RWPE1 (cell line): ENCODE results near the gene ATP8B1.
A peak's percentile ranks its signal among the peaks of the same experiment; 100 is the strongest.
"Not testable (repeated sequence)": the region's sequence is repeated elsewhere in the genome, so short reads cannot be mapped to it uniquely, and the experiment has no call there.

ENCODE experiments used
- CTCF ChIA-PET: fragments of 350-600 bp; sonication (Branson Sonifier 250); formaldehyde crosslinking; extraction: SDS; loops from one replicate; lab custom pipeline; 2021; lab: Yijun Ruan, JAX
- POLR2A ChIA-PET: fragments of 400-600 bp; formaldehyde crosslinking; extraction: SDS; loops from one replicate; lab custom pipeline; 2020; ENCODE audit warnings: antibody characterized with exemption; ENCODE audit not compliant: low non-redundant PET; lab: Yijun Ruan, JAX
- DNase-seq: peaks from one replicate; pipeline ENCODE4 v3.0.0; 2012; ENCODE audit warnings: low spot score
- H3K27ac ChIP-seq: fragments of 450-650 bp; 2 replicates; pipeline ENCODE4 v1.5.1; 2017
- CTCF ChIP-seq: fragments of 450-650 bp; conservative IDR thresholded peaks from 2 replicates; pipeline ENCODE4 v1.5.1; 2017; ENCODE audit warnings: low read depth, mild to moderate bottlenecking

The ATP8B1 gene

GRCh38 chr18:57738078-57738477 is 65.0 kb downstream of the ATP8B1 start:
- CTCF ChIA-PET, result no interaction called here
- POLR2A ChIA-PET, result no interaction called here
- TF ChIP-seq CTCF, result no peak
- DNase-seq, result no peak
- H3K27ac ChIP-seq, result peak overlapping the region; percentile 46

GRCh38 chr18:57737400-57738060 is 65.6 kb downstream of the ATP8B1 start:
- peak; percentile 48 for DNase-seq
- TF ChIP-seq CTCF, result no peak
- ChIA-PET POLR2A (no interaction called here), CTCF (interaction anchor here (0.6 kb wide), 1 partner anchor 142 kb away, joined by 3 read pairs; no protein-coding TSS in a partner anchor)
- H3K27ac ChIP-seq, result peak overlapping the region; percentile 46

- POLR2A ChIA-PET, H3K27ac ChIP-seq, DNase-seq: not testable (repeated sequence)
- CTCF ChIA-PET, result interaction anchor here (0.7 kb wide), 1 partner anchor 8 kb away, joined by 3 read pairs; no protein-coding TSS in a partner anchor
Measured at GRCh38 chr18:57735042-57735441, 68.1 kb downstream of the ATP8B1 start.

GRCh38 chr18:57733861-57734260 is 69.3 kb downstream of the ATP8B1 start:
- TF ChIP-seq CTCF, result no peak
- CTCF ChIA-PET, result no interaction called here
- no peak overlapping the region for H3K27ac ChIP-seq
- POLR2A ChIA-PET, result no interaction called here
- DNase-seq, result no peak

GRCh38 chr18:57730146-57730545 is 73.0 kb downstream of the ATP8B1 start:
- DNase-seq, result no peak
- ChIA-PET POLR2A (no interaction called here), CTCF (interaction anchor here (0.6 kb wide), 1 partner anchor 54 kb away, joined by 3 read pairs; no protein-coding TSS in a partner anchor)
- no peak overlapping the region; the same call in 1 of the 2 replicates for H3K27ac ChIP-seq
- TF ChIP-seq CTCF, result no peak

- ChIA-PET POLR2A (no interaction called here), CTCF (interaction anchor here (0.6 kb wide), 1 partner anchor 132 kb away, joined by 4 read pairs; no protein-coding TSS in a partner anchor)
- no peak for DNase-seq
- no peak for TF ChIP-seq CTCF
- peak overlapping the region; percentile 65 for H3K27ac ChIP-seq
Measured at GRCh38 chr18:57728941-57729511, 74.1 kb downstream of the ATP8B1 start.
